ENCODE measurements around the gene FILIP1. TPM values are rescaled to one million over a fixed set of nuclear protein-coding genes. Genes with fewer than 3 reads are reported as not detected.
A peak's percentile ranks its signal among the peaks of the same experiment; 100 is the strongest.

The FILIP1 gene, protein sequence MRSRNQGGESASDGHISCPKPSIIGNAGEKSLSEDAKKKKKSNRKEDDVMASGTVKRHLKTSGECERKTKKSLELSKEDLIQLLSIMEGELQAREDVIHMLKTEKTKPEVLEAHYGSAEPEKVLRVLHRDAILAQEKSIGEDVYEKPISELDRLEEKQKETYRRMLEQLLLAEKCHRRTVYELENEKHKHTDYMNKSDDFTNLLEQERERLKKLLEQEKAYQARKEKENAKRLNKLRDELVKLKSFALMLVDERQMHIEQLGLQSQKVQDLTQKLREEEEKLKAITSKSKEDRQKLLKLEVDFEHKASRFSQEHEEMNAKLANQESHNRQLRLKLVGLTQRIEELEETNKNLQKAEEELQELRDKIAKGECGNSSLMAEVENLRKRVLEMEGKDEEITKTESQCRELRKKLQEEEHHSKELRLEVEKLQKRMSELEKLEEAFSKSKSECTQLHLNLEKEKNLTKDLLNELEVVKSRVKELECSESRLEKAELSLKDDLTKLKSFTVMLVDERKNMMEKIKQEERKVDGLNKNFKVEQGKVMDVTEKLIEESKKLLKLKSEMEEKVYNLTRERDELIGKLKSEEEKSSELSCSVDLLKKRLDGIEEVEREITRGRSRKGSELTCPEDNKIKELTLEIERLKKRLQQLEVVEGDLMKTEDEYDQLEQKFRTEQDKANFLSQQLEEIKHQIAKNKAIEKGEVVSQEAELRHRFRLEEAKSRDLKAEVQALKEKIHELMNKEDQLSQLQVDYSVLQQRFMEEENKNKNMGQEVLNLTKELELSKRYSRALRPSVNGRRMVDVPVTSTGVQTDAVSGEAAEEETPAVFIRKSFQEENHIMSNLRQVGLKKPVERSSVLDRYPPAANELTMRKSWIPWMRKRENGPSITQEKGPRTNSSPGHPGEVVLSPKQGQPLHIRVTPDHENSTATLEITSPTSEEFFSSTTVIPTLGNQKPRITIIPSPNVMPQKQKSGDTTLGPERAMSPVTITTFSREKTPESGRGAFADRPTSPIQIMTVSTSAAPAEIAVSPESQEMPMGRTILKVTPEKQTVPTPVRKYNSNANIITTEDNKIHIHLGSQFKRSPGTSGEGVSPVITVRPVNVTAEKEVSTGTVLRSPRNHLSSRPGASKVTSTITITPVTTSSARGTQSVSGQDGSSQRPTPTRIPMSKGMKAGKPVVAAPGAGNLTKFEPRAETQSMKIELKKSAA (N-terminal part only)
- 48.9 TPM for total RNA-seq
- 10 to 100 TPM; 20.3 to 49.0 (median 41.7) TPM for polyA plus RNA-seq (ENCODE audit: insufficient read depth in 1 of 8, insufficient read length in 8 of 8, low replicate concordance in 1 of 8)
- long read RNA-seq, donor 1, result 0 reads
- long read RNA-seq, donor 2, result 0 reads
- long read RNA-seq, donor 3, full-length matches to known transcripts, result 1 of 12 reads
- long read RNA-seq, donor 3, partial matches to known transcripts, result 11 of 12 reads
- long read RNA-seq, donor 3, other reads (novel, unspliced or antisense), result 0 of 12 reads
- long read RNA-seq, donor 4, partial matches to known transcripts, result 5 of 5 reads
- long read RNA-seq, donor 4, other reads (novel, unspliced or antisense), result 0 of 5 reads
- long read RNA-seq, donor 5, full-length matches to known transcripts, result 1 of 19 reads
- long read RNA-seq, donor 5, partial matches to known transcripts, result 18 of 19 reads
- long read RNA-seq, donor 5, other reads (novel, unspliced or antisense), result 0 of 19 reads
- long read RNA-seq, donor 6, result 0 reads
- long read RNA-seq, donor 7, partial matches to known transcripts, result 5 of 5 reads
- long read RNA-seq, donor 7, other reads (novel, unspliced or antisense), result 0 of 5 reads
- long read RNA-seq, donor 8, full-length matches to known transcripts, result 1 of 18 reads
- long read RNA-seq, donor 8, partial matches to known transcripts, result 17 of 18 reads
- long read RNA-seq, donor 8, other reads (novel, unspliced or antisense), result 0 of 18 reads
- long read RNA-seq, donor 9, partial matches to known transcripts, result 18 of 25 reads
- long read RNA-seq, donor 9, other reads (novel, unspliced or antisense), result 7 of 25 reads
- long read RNA-seq, donor 10, partial matches to known transcripts, result 33 of 41 reads
- long read RNA-seq, donor 10, other reads (novel, unspliced or antisense), result 8 of 41 reads
- long read RNA-seq, donor 11, full-length matches to known transcripts, result 1 of 8 reads
- long read RNA-seq, donor 11, partial matches to known transcripts, result 7 of 8 reads
- long read RNA-seq, donor 11, other reads (novel, unspliced or antisense), result 0 of 8 reads

DNA sequence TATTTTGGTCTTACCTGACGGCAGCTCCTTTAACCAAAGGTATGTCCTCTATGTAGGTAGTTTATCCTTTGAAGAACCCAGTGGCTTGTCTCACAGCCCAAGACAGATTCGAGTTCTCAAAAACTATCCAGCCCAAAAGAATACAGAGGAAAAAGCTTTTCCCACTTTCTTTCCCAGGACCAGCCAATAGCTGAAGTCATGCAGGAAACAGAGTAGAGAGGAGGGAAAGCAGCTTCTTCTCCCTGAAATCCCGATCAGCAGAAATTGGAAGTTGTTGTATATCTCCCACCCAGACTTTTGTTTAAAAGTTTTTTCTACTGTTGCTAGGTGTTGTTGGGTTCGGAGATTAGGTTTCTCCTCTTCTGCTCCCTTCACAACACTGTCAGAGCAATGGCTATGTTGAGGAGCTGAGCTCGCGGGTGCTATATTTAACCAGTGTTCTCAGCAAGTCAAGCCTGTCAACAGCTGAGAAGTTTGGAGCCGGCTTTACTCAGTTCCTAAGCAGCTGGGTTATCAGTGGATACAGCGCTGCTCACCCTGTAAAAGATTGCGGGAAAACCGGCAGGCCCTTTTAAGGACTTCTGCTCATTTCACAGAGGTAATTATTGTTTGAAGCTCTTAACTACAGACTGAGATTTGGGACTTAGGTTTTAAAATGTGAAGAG lies at the start of gene FILIP1:
TSS of gene FILIP1 (minus strand) at position 401 of the 665 bp plus-strand sequence. CDS start 78,828 bp downstream, outside the sequence.
- Histone ChIP-seq H3K4me1 (ENCODE audit: control insufficient read depth, insufficient read depth, low read length) (peaks cover 5% of the 10 kb centered on the region), H3K27ac (ENCODE audit: low read length) (peak within 1 kb of the TSS; percentile 89)
- WGBS (ENCODE audit: insufficient coverage), result 4% methylated on average over 4 of the region's 10 CpGs

DNA sequence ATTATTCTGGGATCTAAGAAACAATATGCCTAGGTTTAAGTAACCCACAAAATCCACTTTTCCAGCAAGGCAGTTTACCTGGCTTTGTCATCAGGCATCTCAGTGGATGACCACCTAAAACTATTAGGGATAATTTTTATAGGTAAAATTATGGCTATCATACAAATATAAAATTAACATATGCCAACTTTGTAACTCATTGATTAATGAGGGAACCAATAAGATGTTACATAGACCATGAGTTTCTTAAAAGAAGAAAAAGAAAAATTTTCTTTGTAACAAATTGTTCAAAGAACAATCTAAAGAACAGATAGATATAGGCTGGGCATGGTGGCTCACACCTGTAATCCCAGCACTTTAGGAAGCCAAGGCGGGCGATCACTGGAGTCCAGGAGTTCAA lies 49.7 kb upstream of the FILIP1 start:
- WGBS (ENCODE audit: insufficient coverage), result no CpG with 5 or more reads among the region's 2 CpGs
- DNase-seq, result no peak
- H3K36me3 ChIP-seq (ENCODE audit: control insufficient read depth, insufficient read depth, low read length), result no peaks in the 10 kb centered on the region
- H3K4me3 ChIP-seq (ENCODE audit: low read length), result no peak overlapping the region
- H3K4me1 ChIP-seq (ENCODE audit: control insufficient read depth, insufficient read depth, low read length), result no peaks in the 10 kb centered on the region
- no peak overlapping the region for H3K27ac ChIP-seq (ENCODE audit: low read length)
- no peaks in the 10 kb centered on the region for H3K9me3 ChIP-seq (replicated peaks; ENCODE audit: control insufficient read depth, low read depth, low read length)
- no peaks in the 10 kb centered on the region for H3K27me3 ChIP-seq (ENCODE audit: control insufficient read depth, insufficient read depth, low read length)

More for the DNA sequence above, at the start of gene FILIP1:
- Histone ChIP-seq H3K4me3 (ENCODE audit: low read length) (peak within 1 kb of the TSS; percentile 57), H3K27me3 (ENCODE audit: control insufficient read depth, insufficient read depth, low read length) (no peaks in the 10 kb centered on the region), H3K36me3 (ENCODE audit: control insufficient read depth, insufficient read depth, low read length) (no peaks in the 10 kb centered on the region), H3K9me3 (replicated peaks; ENCODE audit: control insufficient read depth, low read depth, low read length) (no peaks in the 10 kb centered on the region)
- DNase-seq, result peak; percentile 97

DNA sequence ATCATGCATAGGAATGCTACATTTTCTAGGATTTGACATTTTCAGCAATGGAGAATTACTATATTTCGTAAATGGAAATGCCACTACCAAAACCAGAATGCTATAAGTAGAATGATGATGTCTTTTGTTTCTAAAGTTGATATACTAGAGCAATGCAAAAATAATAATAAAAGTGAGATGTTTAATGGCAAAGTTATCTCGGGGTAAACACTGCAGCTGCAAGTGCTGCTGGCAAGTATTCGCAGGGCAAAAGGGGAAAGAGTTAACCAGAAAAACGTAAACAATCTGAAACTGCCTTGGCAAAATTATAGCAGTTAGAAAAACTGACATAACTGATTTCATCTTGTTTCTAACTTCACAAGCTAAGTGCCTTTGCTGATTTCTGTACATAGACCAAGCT lies 45.5 kb upstream of the FILIP1 start:
- 93% methylated on average over 2 of the region's 4 CpGs for WGBS (ENCODE audit: insufficient coverage)
- no peak for DNase-seq
- Histone ChIP-seq H3K9me3 (replicated peaks; ENCODE audit: control insufficient read depth, low read depth, low read length) (no peaks in the 10 kb centered on the region), H3K27me3 (ENCODE audit: control insufficient read depth, insufficient read depth, low read length) (no peaks in the 10 kb centered on the region), H3K27ac (ENCODE audit: low read length) (no peak overlapping the region), H3K4me3 (ENCODE audit: low read length) (no peak overlapping the region), H3K4me1 (ENCODE audit: control insufficient read depth, insufficient read depth, low read length) (no peaks in the 10 kb centered on the region), H3K36me3 (ENCODE audit: control insufficient read depth, insufficient read depth, low read length) (no peaks in the 10 kb centered on the region)

DNA sequence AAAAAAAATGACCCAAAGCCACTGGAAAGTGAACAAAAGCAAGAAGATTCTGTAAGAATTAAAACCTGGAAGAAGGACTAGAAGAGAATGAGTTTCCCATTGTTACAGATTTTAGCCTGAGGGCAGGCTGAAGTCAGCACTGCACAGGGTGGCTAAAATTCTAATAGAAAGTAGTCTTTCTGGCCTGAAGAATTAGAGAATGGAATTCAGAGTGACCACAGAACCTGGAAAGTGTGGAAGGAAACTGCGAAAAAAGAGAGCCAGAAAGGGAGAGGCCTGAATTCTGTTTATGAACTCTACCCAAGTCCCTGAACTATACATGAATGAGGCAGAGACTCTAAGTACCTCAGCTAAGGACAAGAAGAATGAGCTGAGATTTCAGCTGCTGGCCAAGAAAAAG lies 38.9 kb upstream of the FILIP1 start:
- H3K27me3 ChIP-seq (ENCODE audit: control insufficient read depth, insufficient read depth, low read length), result no peaks in the 10 kb centered on the region
- H3K4me3 ChIP-seq (ENCODE audit: low read length), result no peak overlapping the region
- H3K27ac ChIP-seq (ENCODE audit: low read length), result no peak overlapping the region
- no peaks in the 10 kb centered on the region for H3K9me3 ChIP-seq (replicated peaks; ENCODE audit: control insufficient read depth, low read depth, low read length)
- no peaks in the 10 kb centered on the region for H3K36me3 ChIP-seq (ENCODE audit: control insufficient read depth, insufficient read depth, low read length)
- no CpG with 5 or more reads among the region's 1 CpG for WGBS (ENCODE audit: insufficient coverage)
- no peaks in the 10 kb centered on the region for H3K4me1 ChIP-seq (ENCODE audit: control insufficient read depth, insufficient read depth, low read length)
- DNase-seq, result no peak

DNA sequence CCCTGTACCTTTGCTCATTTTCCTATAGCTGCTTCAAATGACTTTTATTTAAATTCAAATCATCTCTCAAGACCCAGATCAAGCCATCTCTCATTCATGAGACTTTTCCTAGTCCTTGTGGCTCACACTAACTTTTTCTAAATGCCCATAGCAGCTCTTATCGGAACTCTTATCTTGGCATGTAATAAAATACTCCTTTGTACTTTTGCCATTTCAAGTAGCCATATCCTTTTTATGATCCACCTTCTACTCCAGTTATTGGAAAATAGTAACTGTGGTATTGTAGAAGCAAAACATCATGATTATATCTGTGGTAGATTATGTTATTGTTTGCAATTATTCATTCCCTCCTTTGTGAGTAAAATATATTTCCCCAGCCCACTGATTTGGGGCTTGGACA lies 37.6 kb upstream of the FILIP1 start:
- no CpG with 5 or more reads among the region's 1 CpG for WGBS (ENCODE audit: insufficient coverage)
- no peaks in the 10 kb centered on the region for H3K27me3 ChIP-seq (ENCODE audit: control insufficient read depth, insufficient read depth, low read length)
- H3K4me3 ChIP-seq (ENCODE audit: low read length), result no peak overlapping the region
- no peaks in the 10 kb centered on the region for H3K36me3 ChIP-seq (ENCODE audit: control insufficient read depth, insufficient read depth, low read length)
- no peak for DNase-seq
- H3K27ac ChIP-seq (ENCODE audit: low read length), result no peak overlapping the region
- H3K4me1 ChIP-seq (ENCODE audit: control insufficient read depth, insufficient read depth, low read length), result no peaks in the 10 kb centered on the region
- no peaks in the 10 kb centered on the region for H3K9me3 ChIP-seq (replicated peaks; ENCODE audit: control insufficient read depth, low read depth, low read length)

DNA sequence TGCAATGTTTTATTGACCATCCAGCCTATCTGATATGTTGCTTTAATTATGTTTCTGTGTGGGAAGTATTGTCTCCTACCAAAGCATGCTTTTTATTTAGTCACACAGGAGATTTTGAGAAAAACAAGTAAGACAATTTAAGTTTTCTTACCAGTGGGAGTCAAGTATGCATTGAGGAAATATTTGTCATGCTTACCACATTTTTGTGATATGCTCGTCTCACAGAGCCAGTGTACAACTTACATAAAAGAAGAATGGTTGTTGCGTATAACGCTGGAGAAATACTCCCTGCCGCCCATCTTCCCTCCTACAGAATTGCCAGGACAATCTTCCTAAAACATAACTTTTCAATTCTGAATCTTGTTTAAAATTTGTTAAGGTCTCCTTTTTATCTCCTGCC lies 37.1 kb upstream of the FILIP1 start:
- Histone ChIP-seq H3K4me3 (ENCODE audit: low read length) (no peak overlapping the region), H3K36me3 (ENCODE audit: control insufficient read depth, insufficient read depth, low read length) (no peaks in the 10 kb centered on the region), H3K9me3 (replicated peaks; ENCODE audit: control insufficient read depth, low read depth, low read length) (peaks cover under 1% of the 10 kb centered on the region), H3K27ac (ENCODE audit: low read length) (no peak overlapping the region), H3K27me3 (ENCODE audit: control insufficient read depth, insufficient read depth, low read length) (no peaks in the 10 kb centered on the region), H3K4me1 (ENCODE audit: control insufficient read depth, insufficient read depth, low read length) (no peaks in the 10 kb centered on the region)
- WGBS (ENCODE audit: insufficient coverage), result no CpG with 5 or more reads among the region's 4 CpGs
- no peak for DNase-seq

DNA sequence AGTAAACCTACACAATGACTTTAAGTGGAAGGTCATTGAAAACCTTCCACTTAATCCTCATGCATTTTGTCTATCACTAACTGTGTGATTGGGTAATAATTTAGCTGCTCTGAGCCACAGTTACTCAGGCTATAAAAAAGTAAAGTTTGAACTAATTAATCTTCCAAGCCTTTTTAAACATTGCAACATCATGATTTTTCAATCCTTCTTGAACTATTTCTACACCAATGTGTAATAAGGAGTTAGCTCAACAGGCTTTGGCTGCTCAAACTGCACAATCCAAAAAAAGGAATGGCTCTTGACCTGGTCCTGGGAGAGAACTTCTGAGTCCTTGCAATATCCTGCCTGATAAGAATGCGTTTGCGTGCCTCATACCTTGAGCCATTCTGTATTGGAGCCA lies 34.8 kb upstream of the FILIP1 start:
- Histone ChIP-seq H3K9me3 (replicated peaks; ENCODE audit: control insufficient read depth, low read depth, low read length) (peaks cover 2% of the 10 kb centered on the region), H3K27me3 (ENCODE audit: control insufficient read depth, insufficient read depth, low read length) (no peaks in the 10 kb centered on the region), H3K4me1 (ENCODE audit: control insufficient read depth, insufficient read depth, low read length) (no peaks in the 10 kb centered on the region), H3K36me3 (ENCODE audit: control insufficient read depth, insufficient read depth, low read length) (no peaks in the 10 kb centered on the region), H3K4me3 (ENCODE audit: low read length) (no peak overlapping the region), H3K27ac (ENCODE audit: low read length) (no peak overlapping the region)
- DNase-seq, result no peak
- 58% methylated on average over 2 of the region's 2 CpGs for WGBS (ENCODE audit: insufficient coverage)

DNA sequence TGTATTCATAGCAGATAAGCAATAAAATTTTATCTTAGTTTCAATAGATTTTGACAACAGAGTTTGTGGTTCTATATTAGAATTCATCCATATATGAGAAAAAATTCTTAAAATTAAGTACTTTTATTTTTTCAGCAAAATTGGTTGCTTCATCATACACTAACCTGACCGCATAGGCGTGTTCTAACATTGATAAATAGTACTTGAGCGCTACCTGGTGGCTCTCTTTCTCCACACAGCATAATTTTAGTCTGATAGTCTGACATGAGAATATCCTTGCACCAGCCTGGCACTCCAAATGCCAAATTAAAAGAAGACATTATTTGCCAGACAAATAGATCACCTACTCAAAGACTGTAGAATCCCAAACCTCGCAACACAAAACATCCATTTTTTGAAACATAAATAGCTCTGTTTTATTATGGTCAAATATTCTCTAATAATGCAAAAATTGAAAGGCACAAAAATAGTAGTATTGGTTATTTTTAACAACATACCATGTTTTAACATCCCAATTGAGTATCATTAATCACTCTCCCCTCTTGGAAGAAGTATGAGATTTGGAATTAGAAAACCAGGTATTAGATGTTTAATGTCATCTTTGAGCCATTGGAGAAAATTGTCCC lies 33.0 kb upstream of the FILIP1 start:
- no peaks in the 10 kb centered on the region for H3K27me3 ChIP-seq (ENCODE audit: control insufficient read depth, insufficient read depth, low read length)
- WGBS (ENCODE audit: insufficient coverage), result no CpG with 5 or more reads among the region's 4 CpGs
- H3K36me3 ChIP-seq (ENCODE audit: control insufficient read depth, insufficient read depth, low read length), result no peaks in the 10 kb centered on the region
- DNase-seq, result peak; percentile 82
- H3K4me3 ChIP-seq (ENCODE audit: low read length), result no peak overlapping the region
- H3K27ac ChIP-seq (ENCODE audit: low read length), result no peak overlapping the region
- no peaks in the 10 kb centered on the region for H3K4me1 ChIP-seq (ENCODE audit: control insufficient read depth, insufficient read depth, low read length)
- peaks cover 2% of the 10 kb centered on the region for H3K9me3 ChIP-seq (replicated peaks; ENCODE audit: control insufficient read depth, low read depth, low read length)

Measured in muscle of leg (tissue), 16 donors.